Heart left ventricle (tissue), 16 donors: Measurements from ENCODE around the gene GABRB1. TPM values are rescaled to one million over a fixed set of nuclear protein-coding genes. Genes with fewer than 3 reads are reported as not detected.

Experiments used
- ATAC-seq, 4 donors: fragments of 200-7000 bp; cut with Tn5 transposase; one replicate each; pipeline ENCODE4 v1.9.1; 2020 to 2022; ENCODE audit warnings: moderate library complexity in 4 of 4, mild to moderate bottlenecking in 3 of 4, moderate number of reproducible peaks in 1 of 4
- DNase-seq, 5 donors: peaks; one replicate each; pipeline ENCODE4 v3.0.0-alpha.2; 2020
- H3K27ac ChIP-seq, 12 donors: fragments of 200-600 bp; sonication (generic) in 4 of 12; one replicate each; pipeline versions ENCODE4 v1.5.0 to v1.8.0; 2016 to 2022; ENCODE audit warnings: mild to moderate bottlenecking in 2 of 12
- H3K27me3 ChIP-seq, 9 donors: fragments of 200-600 bp; sonication (generic) in 2 of 9; one replicate each; pipeline versions ENCODE4 v1.5.1 to v1.8.0; 2016 to 2022; ENCODE audit warnings: mild to moderate bottlenecking in 3 of 9
- H3K36me3 ChIP-seq, 9 donors: fragments of 200-600 bp; sonication (generic) in 2 of 9; one replicate each; pipeline versions ENCODE4 v1.5.0 to v1.8.0; 2018 to 2022; ENCODE audit warnings: mild to moderate bottlenecking in 2 of 9
- H3K4me1 ChIP-seq, 12 donors: fragments of 200-600 bp; sonication (generic) in 4 of 12; one replicate each; pipeline versions ENCODE4 v1.5.0 to v1.8.0; 2016 to 2022; ENCODE audit warnings: mild to moderate bottlenecking in 3 of 12
- H3K4me3 ChIP-seq, 12 donors: fragments of 200-600 bp; sonication (generic) in 4 of 12; one replicate each; pipeline versions ENCODE4 v1.5.0 to v1.8.0; 2017 to 2022; ENCODE audit warnings: mild to moderate bottlenecking in 9 of 12, moderate library complexity in 4 of 12
- H3K9me3 ChIP-seq, 12 donors: fragments of 200-600 bp; sonication (generic) in 4 of 12; one replicate each; pipeline versions ENCODE4 v1.5.0 to v1.8.0; 2016 to 2022; ENCODE audit warnings: mild to moderate bottlenecking in 1 of 12
- CTCF ChIP-seq, 12 donors: fragments of 200-600 bp; sonication (generic) in 4 of 12; IDR thresholded peaks; one replicate each; pipeline versions ENCODE4 v1.5.0 to v1.8.0; 2018 to 2022; ENCODE audit warnings: antibody characterized with exemption in 12 of 12, mild to moderate bottlenecking in 5 of 12
- POLR2A ChIP-seq, 2 donors: fragments of 450-650 bp; IDR thresholded peaks; one replicate each; pipeline ENCODE4 v1.6.1; 2017; ENCODE audit warnings: antibody characterized with exemption in 2 of 2, mild to moderate bottlenecking in 2 of 2, moderate library complexity in 2 of 2
- WGBS, 4 donors: extraction: QIAGEN DNeasy Blood & Tissue Kit in 2 of 4; methylation state at CpG; one replicate each; pipeline versions ENCODE4 v1.1.5 to v1.1.7; 2013 to 2018; 5-methylcytosine and 5-hydroxymethylcytosine counted together
- intact Hi-C, 10 donors: fragments of 100-400 bp; cut with DNase I; formaldehyde crosslinking; loops; one replicate each; pipeline versions ENCODE4 v1.11.1 to v1.14.2; 2022
- polyA plus RNA-seq, 2 donors: library from polyadenylated mRNA; stranded (reverse); fragments of 200-250 nt; gene quantifications; one replicate each; pipeline ENCODE4 v1.2.3, GENCODE V29; 2013
- total RNA-seq, 9 donors: library from RNA; depleted of rRNA in 2 of 9; stranded (reverse); fragments of >200 nt in 2 of 9; fragmentation: NEBNext Ultra II Directional in 3 of 9; extraction: Animal tissue kit (Norgen Biotek cat#: 25700) in 3 of 9; gene quantifications; one replicate each; pipeline versions ENCODE4 v1.1.0 to v1.2.4, GENCODE V29; 2016 to 2023
- donor health status: ischemic (EF 13 %, LVEDD 7.1; RV severe dilation, severe dysfunction).
- donor health status: healthy with polysubstance abuse.
- donor health status: DM: no; HTN: yes; CAD: no.
- donor health status: DM: no; HTN: no; CAD: no.
- donor health status: ischemic (EF 25% LVEDD 6.9; RV normal size, moderate dysfunction).
- donor health status: ischemic (EF 25% LVEDD 5.7; RV mildly dilated, moderate dysfunction).
- donor health status: healthy.
- donor health status: DM: yes; HTN: yes; CAD: no.
- donor health status: ischemic (EF 35%, LVEDD 5.7; RV mildly dilated, moderate dysfunction).
- donor health status: nonischemic (EF 11% LVEDD 7.7; RV severe dilation, severe dysfunction).
- donor health status: DM: yes; HTN: yes; CAD: no.
- donor health status: PGD.
- donor health status: ischemic (EF 29% LVEDD 5.4; RV normal size, mild dysfunction).
- donor health status: nonischemic (EF 23%, LVEDD 6.1; RV moderate dilation, normal function).

The GABRB1 gene
- total and polyA plus RNA-seq, 11 donors: 1.0 to 13.6 (median 4.5) TPM

GRCh38 chr4:46992338-46992737, 39.0 kb upstream of the GABRB1 start:
- DNase-seq: peak in 1 of 5 donors; percentile 21
- peak in 2 of 4 donors; percentile 3 to 14 for ATAC-seq
- Histone ChIP-seq H3K27me3 (peaks cover 0 to 35% (median 0%) of the 10 kb centered on the region in 9 donors), H3K9me3 (no peaks in the 10 kb centered on the region), H3K4me3 (peak overlapping the region in 10 of 12 donors; percentile 47 to 66 (median 57)), H3K27ac (peak overlapping the region in 8 of 12 donors; percentile 56 to 88 (median 84)), H3K4me1 (peaks cover 0 to 12% (median 0%) of the 10 kb centered on the region in 12 donors), H3K36me3 (no peaks in the 10 kb centered on the region)
- intact Hi-C loops: loop anchor here in 3 of 10 donors (5.0 kb wide), 2 partner anchors 45 to 60 kb away; no protein-coding TSS in a partner anchor
- TF ChIP-seq POLR2A (IDR thresholded peaks at IDR 0.05): no peak
- no peak for TF ChIP-seq CTCF (IDR thresholded peaks at IDR 0.05)
- 10 to 17% (median 15%) methylated on average over 9 of the region's 9 CpGs for WGBS, 4 donors

DNA sequence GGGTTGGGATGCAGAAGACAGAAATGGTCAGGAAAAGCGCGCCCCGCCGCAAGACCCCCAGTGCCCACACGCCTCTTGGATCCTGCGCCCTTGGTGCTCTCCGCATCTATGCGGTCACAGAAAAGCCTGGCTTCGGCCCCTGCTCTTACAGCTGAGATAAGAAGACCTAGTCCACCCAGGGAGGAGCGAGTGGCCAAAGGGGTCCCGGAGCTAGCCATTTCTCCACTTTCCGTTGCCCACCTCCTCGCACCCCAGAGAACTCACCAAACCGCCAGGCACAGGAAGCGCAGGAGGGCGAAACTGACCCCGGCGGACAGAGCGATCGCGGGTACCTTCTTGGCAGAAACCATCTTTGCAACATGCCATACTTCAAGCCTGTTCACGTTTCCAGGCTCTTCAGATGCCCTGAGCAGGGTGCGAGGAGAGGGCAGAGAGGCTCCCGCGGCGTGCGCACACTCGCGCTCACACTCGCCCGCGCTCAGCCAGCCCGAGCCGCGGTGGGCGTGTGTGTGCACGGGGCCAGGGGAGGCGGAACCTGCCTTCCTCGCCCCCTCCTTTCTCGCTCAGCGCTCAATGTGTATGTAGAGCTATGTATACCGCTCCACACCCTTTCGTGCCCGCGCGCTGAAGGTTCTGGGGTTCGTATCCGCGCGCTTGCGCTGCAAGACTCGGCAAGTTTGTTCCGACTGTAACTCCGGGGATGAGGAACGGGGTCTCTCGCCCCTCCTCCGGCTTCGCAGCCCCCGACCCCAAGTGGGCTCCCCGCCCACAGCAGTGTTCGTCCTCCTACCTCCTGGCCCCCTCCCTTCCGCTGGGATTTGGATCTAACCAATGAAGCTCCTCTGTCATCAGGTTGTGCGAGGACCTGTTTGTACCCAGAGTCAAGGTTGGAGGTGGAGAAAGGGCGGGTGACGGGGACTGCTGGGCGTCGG, 38.0 kb upstream of the GABRB1 start, which contains the start of gene GABRA4:
TSS of gene GABRA4 (minus strand) at position 507 of the 932 bp plus-strand sequence. CDS start at position 350, 157 bp downstream.
- 1 to 3% (median 1%) methylated on average over 26 to 67 of the region's 67 CpGs for WGBS, 4 donors
- Histone ChIP-seq H3K36me3 (no peaks in the 10 kb centered on the region), H3K27me3 (peaks cover 0 to 35% (median 0%) of the 10 kb centered on the region in 9 donors), H3K4me3 (peak within 1 kb of the TSS; percentile 37 to 66 (median 57)), H3K9me3 (no peaks in the 10 kb centered on the region), H3K4me1 (peaks cover 0 to 12% (median 0%) of the 10 kb centered on the region in 12 donors), H3K27ac (peak within 1 kb of the TSS; percentile 16 to 88 (median 80))
- TF ChIP-seq CTCF (IDR thresholded peaks at IDR 0.05) (no peak), POLR2A (IDR thresholded peaks at IDR 0.05) (no peak)
- intact Hi-C loops: loop anchor here in 3 of 10 donors (5.0 kb wide), 2 partner anchors 46 to 61 kb away; no protein-coding TSS in a partner anchor
- peak; percentile 23 to 56 (median 31) for DNase-seq
- peak; percentile 49 to 88 (median 78) for ATAC-seq

- DNase-seq: peak; percentile 23 to 60 (median 46)
Observed at GRCh38 chr4:46994007-46994405, 37.4 kb upstream of the GABRB1 start.

More at GRCh38 chr4:46994007-46994405, 37.4 kb upstream of the GABRB1 start:
- TF ChIP-seq CTCF (IDR thresholded peaks at IDR 0.05) (no peak), POLR2A (IDR thresholded peaks at IDR 0.05) (no peak)
- Histone ChIP-seq H3K9me3 (no peaks in the 10 kb centered on the region), H3K4me1 (peaks cover 0 to 12% (median 0%) of the 10 kb centered on the region in 12 donors), H3K4me3 (peak overlapping the region; percentile 37 to 66 (median 57)), H3K27me3 (peaks cover 0 to 35% (median 0%) of the 10 kb centered on the region in 9 donors), H3K36me3 (no peaks in the 10 kb centered on the region), H3K27ac (peak overlapping the region in 11 of 12 donors; percentile 16 to 88 (median 81))
- 1 to 3% (median 1%) methylated on average over 14 of the region's 14 CpGs for WGBS, 4 donors
- intact Hi-C loops: loop anchor here in 3 of 10 donors (5.0 kb wide), 2 partner anchors 47 to 62 kb away; no protein-coding TSS in a partner anchor
- peak; percentile 74 to 86 (median 84) for ATAC-seq
